Fibroblast of skin of right quadriceps (primary cell): ENCODE data around the gene SMKR1.

Experiments used
- DNase-seq: peaks from one replicate; pipeline ENCODE4 v3.0.0-alpha.2; 2013

The SMKR1 gene

DNA sequence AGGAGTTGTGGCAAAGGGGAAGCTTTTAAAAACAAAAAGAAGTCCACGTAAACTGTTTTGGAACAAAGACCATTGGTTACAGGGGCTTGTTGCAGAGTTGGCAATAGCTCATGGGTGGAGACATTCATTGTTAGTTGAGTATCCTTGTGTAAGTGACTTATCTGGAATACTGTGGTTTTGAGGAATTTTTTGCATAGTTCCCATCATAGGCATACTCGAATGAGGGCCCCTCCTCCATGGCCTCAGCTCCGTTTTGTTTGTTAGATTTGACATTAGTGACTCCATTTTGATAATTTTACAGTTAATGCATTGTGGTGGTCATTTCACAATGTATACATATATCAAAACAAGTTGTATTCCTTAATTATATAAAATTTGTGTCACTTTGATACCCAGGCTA is 12.8 kb upstream of the SMKR1 start:
- DNase-seq: peak; percentile 87

DNA sequence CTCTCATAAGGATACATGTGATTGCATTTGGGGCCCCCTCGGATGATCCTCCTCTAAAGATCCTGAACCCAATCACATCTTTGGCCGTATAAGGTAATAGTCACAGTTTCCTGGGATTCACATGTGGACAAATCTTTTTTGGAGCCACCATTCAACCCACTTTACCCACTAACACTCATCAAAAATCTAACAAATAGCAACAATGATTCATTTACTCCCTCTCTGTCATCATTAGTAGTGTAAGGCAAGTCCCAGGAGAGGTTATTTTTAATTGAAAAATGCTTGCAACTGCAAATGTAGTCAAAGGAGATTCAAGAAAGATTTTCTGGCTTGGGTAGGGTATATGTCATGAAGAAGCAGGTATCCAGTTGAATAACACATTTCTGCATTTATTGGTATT is 9.9 kb upstream of the SMKR1 start:
- DNase-seq: peak; percentile 39

- peak; percentile 14 for DNase-seq
Observed at GRCh38 chr7:129493555-129493954, 8.8 kb upstream of the SMKR1 start.

DNA sequence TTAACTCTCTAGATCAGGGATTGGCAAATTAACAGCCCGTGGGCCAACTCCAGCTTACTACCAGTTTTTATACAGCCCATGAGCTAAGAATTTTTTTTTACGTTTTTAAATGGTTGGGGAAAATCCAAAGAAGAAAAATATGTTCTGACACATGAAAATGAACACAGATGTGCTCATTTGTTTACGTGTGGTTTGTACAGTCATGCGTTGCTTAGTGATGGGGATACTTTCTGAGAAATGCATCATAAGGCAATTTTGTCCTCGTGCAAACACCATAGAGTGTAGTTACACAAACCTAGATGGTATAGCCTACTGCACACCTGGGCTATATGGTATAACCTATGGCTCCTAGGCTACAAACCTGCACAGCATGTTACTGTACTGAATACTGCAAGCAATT is 8.3 kb upstream of the SMKR1 start:
- peak; percentile 88 for DNase-seq

GRCh38 chr7:129495987-129496386 is 6.3 kb upstream of the SMKR1 start:
- peak; percentile 25 for DNase-seq

DNA sequence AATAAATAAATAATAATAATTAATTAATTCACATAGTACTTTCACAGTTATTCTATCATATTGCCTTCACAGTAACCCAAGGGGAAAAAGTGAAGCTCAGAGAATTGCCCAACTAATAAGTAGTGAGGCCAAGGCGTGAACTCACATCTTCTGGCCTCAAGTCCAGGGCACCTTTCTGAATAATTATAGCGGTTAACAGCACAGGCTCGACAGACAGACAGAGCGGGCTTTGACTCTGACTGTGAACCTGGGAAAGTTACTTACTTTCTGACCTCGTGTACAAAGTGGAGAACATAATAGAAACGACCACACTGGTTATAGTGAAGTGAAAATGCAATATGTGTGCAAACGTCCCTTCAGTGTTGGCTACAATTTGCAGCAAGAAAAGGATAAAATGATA is 5.7 kb upstream of the SMKR1 start:
- no peak for DNase-seq

GRCh38 chr7:129497156-129497555 is 5.2 kb upstream of the SMKR1 start:
- no peak for DNase-seq

GRCh38 chr7:129498021-129498420 is 4.3 kb upstream of the SMKR1 start:
- DNase-seq: no peak

- no peak for DNase-seq
Observed at GRCh38 chr7:129499999-129500398, 2.3 kb upstream of the SMKR1 start.

DNA sequence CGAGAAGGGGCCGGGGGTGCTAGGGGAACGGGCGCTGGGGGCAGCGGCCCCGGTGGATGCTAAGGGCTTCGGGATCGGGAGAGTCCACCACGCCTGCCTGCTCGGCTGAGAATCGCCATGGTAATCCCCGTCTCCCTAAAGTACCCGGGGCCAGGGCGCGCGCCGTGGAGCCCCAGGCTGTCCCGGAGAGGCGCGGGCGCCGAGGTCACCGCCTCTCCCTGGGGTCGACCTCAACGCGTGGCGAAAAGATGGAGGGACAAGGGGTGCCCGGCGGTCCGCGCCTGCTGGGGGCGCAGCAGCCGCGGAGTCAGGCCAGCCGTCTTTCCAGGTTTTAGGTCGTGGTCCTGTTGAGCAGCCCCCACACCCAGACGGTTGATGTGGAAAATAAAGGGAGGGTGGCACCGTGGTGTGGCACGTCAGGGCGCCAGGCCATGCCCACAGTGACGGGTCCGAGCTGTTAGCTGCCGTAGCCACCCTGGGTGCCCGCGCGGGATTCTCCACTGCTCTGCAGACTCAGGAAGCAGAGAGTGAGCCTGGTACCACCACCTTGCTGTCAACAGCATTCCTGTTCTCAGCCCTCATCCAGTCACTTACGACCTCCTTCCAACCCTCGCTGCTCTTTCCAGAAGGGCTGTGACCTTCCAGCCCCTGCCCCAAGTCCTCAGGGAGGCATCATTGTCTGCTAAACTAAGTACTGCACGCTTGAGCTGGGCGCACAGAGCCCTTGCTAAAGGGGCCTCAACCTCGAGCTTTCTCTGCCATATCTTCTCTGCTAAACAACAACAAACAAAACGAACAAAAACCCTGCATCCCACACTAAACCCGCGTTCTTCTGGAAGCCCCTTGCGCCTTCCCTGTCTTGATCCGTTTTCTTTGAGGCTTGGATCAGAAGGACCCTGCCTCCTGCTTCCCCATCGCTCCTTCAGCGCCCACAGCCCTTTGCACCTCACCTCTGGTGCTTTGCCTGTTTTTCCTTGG is 666 bp downstream of the SMKR1 start:
- DNase-seq: no peak

- no peak for DNase-seq
Observed at GRCh38 chr7:129503725-129504124, 1.4 kb downstream of the SMKR1 start.

DNA sequence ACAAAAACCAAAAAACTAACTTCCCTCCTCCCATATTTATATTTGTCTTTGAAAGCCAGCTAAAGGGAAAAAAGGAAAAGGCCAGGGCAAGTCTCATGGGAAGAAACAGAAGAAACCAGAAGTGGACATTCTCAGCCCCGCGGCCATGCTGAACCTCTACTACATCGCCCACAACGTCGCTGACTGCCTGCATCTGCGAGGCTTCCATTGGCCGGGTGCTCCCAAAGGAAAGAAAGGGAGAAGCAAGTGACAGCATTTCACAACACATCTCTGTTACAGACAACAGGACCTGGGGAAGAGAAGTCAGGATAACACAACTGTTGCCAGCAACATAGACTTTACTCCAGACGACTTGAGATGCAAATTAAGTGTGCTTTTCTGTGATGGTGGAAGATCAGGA is 9.9 kb downstream of the SMKR1 start:
- DNase-seq: no peak

- DNase-seq: no peak
Observed at GRCh38 chr7:129513546-129513945, 11.2 kb downstream of the SMKR1 start.

- peak; percentile 15 for DNase-seq
Observed at GRCh38 chr7:129514683-129515082, 12.4 kb downstream of the SMKR1 start.

- DNase-seq: no peak
Observed at GRCh38 chr7:129515381-129515780, 13.1 kb downstream of the SMKR1 start.

GRCh38 chr7:129517931-129518330 is 15.6 kb downstream of the SMKR1 start:
- no peak for DNase-seq

GRCh38 chr7:129519464-129519863 is 17.1 kb downstream of the SMKR1 start:
- no peak for DNase-seq

DNA sequence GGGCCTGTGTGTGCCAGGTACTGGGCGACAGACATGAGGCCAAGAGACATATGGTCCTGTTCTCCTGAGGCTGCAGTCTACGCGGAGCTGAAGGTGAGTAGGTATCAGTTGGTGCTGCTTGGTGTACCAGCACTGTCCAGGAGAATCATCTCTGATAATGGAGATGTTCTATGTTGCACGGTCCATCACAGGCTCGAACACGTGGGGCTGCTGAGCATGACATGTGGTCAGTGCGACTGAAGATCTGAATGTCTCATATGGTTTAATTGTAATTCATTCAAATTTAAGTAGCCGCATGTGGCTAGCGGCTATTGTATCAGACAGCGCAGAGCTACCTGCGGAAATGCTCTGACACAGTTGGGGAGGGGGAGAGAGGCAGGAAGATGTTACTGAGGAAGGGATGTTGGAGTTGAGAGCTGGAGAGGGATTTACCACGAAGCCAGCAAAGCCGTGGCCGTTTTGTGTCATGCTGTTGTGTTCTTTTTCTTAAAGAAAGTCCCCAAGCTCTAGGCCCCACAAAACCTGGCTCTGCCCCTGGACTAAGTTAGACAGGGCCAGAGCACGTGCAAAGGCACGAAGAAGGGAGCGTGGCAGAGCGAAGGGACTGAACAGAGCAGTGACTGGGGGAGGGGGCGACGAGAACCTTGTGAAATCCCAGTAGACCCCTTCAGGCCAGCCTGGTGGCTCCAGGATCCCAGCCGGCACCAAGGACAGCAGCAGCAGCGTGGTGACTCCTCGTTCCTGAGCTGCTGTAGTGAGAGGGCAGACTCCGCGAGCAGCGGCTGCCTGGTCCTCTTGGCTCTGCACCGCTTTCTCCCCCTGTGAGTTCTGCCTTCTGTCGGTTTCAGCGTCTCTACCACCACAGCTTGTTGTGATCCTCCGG is 20.0 kb downstream of the SMKR1 start:
- no peak for DNase-seq

- DNase-seq: no peak
Observed at GRCh38 chr7:129522971-129523340, 20.6 kb downstream of the SMKR1 start.

DNA sequence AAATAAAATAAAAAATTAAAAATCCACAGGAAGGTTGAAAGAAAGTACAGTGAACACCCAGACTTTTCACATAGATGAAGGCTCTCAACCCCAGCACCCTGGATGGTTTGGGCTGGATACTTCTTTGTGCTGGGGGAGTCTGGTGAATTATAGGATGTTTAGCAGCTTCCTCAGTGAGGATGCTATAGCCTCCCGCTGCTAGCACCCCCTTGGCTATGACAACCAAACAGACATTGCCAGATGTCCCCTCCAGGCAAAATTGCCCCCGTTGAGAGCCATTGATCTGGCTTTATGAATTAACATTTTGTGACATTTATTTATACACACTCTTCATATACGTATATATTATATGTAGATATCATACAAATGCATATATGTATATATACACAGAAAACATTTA is 21.6 kb downstream of the SMKR1 start:
- DNase-seq: no peak

DNA sequence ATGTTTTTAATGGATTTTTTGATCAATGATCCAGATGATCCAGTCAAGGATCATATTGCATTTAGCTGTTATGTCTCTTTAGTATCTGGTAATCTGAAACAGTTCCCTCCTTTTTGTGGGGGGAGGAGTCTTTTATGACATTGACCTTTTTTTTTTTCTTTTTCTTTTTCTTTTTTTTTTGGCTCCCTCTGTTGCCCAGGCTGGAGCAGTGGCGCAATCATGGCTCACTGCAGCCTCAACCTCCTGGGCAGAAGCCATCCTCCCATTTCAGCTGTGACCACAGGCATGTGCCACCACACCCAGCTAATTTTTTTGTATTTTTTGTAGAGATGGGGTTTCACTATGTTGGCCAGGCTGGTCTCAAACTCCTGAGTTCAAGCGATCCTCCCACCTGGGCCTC is 22.1 kb downstream of the SMKR1 start:
- peak; percentile 75 for DNase-seq

DNA sequence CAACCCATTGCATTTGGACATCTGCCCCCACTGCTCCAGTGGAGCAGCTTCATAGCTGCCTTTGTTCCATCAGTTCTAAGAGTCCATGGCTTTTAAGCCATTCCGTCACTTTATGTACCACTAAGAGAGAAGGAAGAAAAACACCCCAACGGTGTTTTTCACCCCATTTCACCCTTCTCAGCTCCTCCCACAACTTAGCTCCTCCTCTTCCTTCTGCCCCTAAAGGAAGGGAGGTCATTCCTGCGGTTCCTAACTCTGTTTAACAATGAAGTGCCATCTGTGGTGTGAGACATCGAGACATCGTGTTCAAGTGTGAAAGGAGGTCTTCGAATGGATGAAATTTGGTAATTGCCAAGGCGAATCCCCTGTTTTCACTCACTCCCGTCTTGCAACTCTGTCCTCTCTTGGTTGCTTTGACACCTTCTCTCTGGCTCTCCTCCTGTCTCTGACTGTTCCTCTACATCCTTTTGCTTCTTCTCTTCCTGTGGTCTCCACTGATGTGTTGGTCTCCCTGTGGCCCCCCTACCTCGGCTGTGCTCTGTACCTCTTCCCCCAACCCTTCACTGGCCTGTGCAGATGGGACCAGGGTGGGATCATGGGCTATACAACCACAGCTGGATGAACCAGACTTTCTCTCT is 23.0 kb downstream of the SMKR1 start:
- no peak for DNase-seq

DNA sequence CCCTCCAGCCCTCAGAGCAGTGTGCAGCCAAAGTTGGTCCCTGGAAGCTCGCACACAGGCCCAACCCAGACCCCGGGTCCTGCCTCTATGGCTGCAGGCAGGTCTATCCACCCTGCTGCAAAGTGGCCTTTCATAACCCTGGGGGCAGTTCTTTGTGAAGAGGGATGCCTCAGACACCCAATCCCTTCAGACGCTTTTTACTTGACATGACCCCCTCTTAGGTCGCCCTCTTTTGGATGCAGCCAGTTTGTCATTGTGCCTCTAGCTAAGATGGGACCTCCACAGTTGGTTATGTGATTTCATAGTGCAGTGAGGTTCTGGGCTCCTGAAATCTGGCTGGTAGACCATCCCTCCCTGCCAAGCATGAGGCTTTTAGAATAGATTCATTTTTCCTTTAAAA is 27.3 kb downstream of the SMKR1 start:
- DNase-seq: no peak
